Neural progenitor cell (in vitro differentiated cells): ENCODE data around the gene OPHN1.

Experiments
- EZH2 ChIP-seq: fragments of 200-600 bp; sonication (generic); IDR thresholded peaks from 2 replicates; pipeline ENCODE4 v1.6.1; 2017; ENCODE audit warnings: antibody characterized with exemption, mild to moderate bottlenecking, moderate library complexity
- TF ChIP-seq, protein P1 (sequence below): fragments of 200-600 bp; sonication (generic); IDR thresholded peaks from 2 replicates; pipeline ENCODE4 v1.5.1; 2017; ENCODE audit warnings: antibody characterized with exemption, mild to moderate bottlenecking

DNA sequence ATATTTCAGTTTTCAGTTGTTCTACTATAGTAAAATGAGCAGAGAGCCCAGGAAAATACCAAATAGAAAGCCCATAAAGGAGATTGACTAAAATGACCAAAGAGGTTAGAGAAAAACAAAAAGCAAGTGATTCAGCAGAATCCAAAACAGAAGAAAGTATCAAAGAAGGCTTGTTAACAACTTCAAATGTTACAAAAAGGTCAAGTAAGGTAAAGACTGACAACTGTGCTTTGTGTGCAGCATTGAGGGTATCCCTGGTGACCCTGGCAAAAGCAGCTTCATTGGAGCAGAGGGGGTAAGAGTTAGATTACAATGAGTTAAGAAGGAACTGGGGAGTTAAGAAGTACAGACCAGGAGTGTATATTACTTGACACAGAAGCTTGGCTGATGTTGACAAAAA is 317.9 kb downstream of the OPHN1 start:
- TF ChIP-seq, protein P1, sequence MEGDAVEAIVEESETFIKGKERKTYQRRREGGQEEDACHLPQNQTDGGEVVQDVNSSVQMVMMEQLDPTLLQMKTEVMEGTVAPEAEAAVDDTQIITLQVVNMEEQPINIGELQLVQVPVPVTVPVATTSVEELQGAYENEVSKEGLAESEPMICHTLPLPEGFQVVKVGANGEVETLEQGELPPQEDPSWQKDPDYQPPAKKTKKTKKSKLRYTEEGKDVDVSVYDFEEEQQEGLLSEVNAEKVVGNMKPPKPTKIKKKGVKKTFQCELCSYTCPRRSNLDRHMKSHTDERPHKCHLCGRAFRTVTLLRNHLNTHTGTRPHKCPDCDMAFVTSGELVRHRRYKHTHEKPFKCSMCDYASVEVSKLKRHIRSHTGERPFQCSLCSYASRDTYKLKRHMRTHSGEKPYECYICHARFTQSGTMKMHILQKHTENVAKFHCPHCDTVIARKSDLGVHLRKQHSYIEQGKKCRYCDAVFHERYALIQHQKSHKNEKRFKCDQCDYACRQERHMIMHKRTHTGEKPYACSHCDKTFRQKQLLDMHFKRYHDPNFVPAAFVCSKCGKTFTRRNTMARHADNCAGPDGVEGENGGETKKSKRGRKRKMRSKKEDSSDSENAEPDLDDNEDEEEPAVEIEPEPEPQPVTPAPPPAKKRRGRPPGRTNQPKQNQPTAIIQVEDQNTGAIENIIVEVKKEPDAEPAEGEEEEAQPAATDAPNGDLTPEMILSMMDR, result no peak
- no peak for TF ChIP-seq EZH2
